ENCODE data around the gene AKT1. TPM values are rescaled to one million over a fixed set of nuclear protein-coding genes. Genes with fewer than 3 reads are reported as not detected.

The AKT1 gene
- total and polyA plus RNA-seq, 2 of the 13 experiments (the other 11 are each of a cell fraction or from before 2014, with no cell fraction given): 96.2 to 116 TPM

DNA sequence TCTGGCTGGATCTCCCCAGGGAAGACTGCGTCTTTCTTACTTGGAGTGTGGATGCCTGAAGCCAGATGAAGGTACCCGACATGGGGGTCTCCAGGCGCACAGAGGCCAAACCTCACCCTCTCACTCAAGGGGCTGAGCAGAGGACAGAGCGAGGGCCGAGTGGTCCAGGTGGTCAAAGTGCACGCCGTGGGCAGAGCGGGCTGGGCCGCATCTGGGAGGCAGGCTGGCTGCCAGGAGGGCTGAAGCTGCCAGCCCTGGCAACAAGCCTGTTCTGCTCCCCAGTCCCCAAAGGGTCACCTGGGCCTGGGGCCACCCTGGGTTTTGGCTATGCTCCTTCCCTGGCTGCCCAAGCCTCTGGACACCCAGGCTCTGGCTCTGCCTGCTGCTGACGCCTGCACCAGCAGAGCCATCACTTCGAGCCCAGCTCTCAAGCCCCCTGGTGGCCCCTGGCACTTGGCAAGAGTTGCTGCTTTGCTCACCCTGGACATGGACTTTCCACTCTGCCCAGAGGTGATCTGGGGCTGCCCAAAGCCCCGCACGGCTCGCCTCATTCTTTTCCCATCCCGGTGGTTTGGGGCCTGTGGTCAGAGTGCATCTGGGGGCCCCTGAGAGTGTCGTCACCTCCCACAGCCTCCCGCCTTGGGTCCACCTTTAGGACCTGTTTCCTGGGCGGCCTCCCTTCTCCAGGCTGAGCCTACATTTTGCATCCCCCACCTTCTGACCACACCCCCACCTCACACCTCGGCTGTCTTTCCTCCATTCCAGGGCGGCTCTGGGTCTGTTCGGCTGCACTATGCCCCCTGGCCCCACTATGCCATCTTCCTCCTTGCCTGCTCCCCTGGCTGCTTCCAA lies 68.7 kb downstream of the AKT1 start (continued):
- TF ChIP-seq, protein P1, sequence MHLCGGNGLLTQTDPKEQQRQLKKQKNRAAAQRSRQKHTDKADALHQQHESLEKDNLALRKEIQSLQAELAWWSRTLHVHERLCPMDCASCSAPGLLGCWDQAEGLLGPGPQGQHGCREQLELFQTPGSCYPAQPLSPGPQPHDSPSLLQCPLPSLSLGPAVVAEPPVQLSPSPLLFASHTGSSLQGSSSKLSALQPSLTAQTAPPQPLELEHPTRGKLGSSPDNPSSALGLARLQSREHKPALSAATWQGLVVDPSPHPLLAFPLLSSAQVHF (CRISPR knock-in tag; IDR thresholded peaks at IDR 0.05): no peak
- TF ChIP-seq NONO (IDR thresholded peaks at IDR 0.05) (no peak), NONO (CRISPR knock-in tag; conservative IDR thresholded peaks at IDR 0.05) (no peak), MBNL3 (CRISPR knock-in tag; conservative IDR thresholded peaks at IDR 0.05) (no peak), SP2 (CRISPR knock-in tag; IDR thresholded peaks at IDR 0.05) (no peak), CHD4 (IDR thresholded peaks at IDR 0.05; ENCODE audit: borderline replicate concordance, low read length) (no peak), RBM22 (optimal IDR thresholded peaks at IDR 0.05; ENCODE audit: low read length) (no peak), DPF2 (CRISPR knock-in tag; IDR thresholded peaks at IDR 0.05; ENCODE audit: borderline replicate concordance, low read depth) (no peak), ZNF720 (CRISPR knock-in tag; IDR thresholded peaks at IDR 0.05) (no peak), ZNF773 (CRISPR knock-in tag; IDR thresholded peaks at IDR 0.05; ENCODE audit: borderline replicate concordance) (no peak), HNRNPUL1 (IDR thresholded peaks at IDR 0.05; ENCODE audit: low read depth, low read length) (no peak), SMARCC2 (IDR thresholded peaks at IDR 0.05) (no peak)
- TF ChIP-seq, protein P2, sequence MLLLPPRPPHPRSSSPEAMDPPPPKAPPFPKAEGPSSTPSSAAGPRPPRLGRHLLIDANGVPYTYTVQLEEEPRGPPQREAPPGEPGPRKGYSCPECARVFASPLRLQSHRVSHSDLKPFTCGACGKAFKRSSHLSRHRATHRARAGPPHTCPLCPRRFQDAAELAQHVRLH (CRISPR knock-in tag; IDR thresholded peaks at IDR 0.05; ENCODE audit: borderline replicate concordance, low read depth): no peak; the same call in 1 of the 2 replicates
- TF ChIP-seq, protein P3, sequence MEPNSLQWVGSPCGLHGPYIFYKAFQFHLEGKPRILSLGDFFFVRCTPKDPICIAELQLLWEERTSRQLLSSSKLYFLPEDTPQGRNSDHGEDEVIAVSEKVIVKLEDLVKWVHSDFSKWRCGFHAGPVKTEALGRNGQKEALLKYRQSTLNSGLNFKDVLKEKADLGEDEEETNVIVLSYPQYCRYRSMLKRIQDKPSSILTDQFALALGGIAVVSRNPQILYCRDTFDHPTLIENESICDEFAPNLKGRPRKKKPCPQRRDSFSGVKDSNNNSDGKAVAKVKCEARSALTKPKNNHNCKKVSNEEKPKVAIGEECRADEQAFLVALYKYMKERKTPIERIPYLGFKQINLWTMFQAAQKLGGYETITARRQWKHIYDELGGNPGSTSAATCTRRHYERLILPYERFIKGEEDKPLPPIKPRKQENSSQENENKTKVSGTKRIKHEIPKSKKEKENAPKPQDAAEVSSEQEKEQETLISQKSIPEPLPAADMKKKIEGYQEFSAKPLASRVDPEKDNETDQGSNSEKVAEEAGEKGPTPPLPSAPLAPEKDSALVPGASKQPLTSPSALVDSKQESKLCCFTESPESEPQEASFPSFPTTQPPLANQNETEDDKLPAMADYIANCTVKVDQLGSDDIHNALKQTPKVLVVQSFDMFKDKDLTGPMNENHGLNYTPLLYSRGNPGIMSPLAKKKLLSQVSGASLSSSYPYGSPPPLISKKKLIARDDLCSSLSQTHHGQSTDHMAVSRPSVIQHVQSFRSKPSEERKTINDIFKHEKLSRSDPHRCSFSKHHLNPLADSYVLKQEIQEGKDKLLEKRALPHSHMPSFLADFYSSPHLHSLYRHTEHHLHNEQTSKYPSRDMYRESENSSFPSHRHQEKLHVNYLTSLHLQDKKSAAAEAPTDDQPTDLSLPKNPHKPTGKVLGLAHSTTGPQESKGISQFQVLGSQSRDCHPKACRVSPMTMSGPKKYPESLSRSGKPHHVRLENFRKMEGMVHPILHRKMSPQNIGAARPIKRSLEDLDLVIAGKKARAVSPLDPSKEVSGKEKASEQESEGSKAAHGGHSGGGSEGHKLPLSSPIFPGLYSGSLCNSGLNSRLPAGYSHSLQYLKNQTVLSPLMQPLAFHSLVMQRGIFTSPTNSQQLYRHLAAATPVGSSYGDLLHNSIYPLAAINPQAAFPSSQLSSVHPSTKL (CRISPR knock-in tag; IDR thresholded peaks at IDR 0.05): peak; percentile 61
- TF ChIP-seq, protein P4, sequence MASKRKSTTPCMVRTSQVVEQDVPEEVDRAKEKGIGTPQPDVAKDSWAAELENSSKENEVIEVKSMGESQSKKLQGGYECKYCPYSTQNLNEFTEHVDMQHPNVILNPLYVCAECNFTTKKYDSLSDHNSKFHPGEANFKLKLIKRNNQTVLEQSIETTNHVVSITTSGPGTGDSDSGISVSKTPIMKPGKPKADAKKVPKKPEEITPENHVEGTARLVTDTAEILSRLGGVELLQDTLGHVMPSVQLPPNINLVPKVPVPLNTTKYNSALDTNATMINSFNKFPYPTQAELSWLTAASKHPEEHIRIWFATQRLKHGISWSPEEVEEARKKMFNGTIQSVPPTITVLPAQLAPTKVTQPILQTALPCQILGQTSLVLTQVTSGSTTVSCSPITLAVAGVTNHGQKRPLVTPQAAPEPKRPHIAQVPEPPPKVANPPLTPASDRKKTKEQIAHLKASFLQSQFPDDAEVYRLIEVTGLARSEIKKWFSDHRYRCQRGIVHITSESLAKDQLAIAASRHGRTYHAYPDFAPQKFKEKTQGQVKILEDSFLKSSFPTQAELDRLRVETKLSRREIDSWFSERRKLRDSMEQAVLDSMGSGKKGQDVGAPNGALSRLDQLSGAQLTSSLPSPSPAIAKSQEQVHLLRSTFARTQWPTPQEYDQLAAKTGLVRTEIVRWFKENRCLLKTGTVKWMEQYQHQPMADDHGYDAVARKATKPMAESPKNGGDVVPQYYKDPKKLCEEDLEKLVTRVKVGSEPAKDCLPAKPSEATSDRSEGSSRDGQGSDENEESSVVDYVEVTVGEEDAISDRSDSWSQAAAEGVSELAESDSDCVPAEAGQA (IDR thresholded peaks at IDR 0.05; ENCODE audit: low read depth): no peak
- TF ChIP-seq, protein P4 (CRISPR knock-in tag; IDR thresholded peaks at IDR 0.05; ENCODE audit: borderline replicate concordance): no peak
- TF ChIP-seq, protein P5, sequence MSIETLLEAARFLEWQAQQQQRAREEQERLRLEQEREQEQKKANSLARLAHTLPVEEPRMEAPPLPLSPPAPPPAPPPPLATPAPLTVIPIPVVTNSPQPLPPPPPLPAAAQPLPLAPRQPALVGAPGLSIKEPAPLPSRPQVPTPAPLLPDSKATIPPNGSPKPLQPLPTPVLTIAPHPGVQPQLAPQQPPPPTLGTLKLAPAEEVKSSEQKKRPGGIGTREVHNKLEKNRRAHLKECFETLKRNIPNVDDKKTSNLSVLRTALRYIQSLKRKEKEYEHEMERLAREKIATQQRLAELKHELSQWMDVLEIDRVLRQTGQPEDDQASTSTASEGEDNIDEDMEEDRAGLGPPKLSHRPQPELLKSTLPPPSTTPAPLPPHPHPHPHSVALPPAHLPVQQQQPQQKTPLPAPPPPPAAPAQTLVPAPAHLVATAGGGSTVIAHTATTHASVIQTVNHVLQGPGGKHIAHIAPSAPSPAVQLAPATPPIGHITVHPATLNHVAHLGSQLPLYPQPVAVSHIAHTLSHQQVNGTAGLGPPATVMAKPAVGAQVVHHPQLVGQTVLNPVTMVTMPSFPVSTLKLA (IDR thresholded peaks at IDR 0.05): no peak
